K562 (cell line): ENCODE data around the gene FAAH. TPM values are rescaled to one million over a fixed set of nuclear protein-coding genes. Genes with fewer than 3 reads are reported as not detected.
A peak's percentile ranks its signal among the peaks of the same experiment; 100 is the strongest.

Experiments
- ATAC-seq: fragments of 200-7000 bp; cut with Tn5 transposase; 3 replicates; pipeline ENCODE4 v1.9.1; 2020; ENCODE audit warnings: moderate library complexity
- BruUV-seq: library from RNA; stranded (reverse); fragments of 400-500 nt; replicated peaks from 2 replicates; lab custom pipeline; 2021; lab: Mats Ljungman, UMichigan
- CTCF ChIA-PET: fragments of 300-600 bp; formaldehyde crosslinking; extraction: SDS; loops from one replicate; lab custom pipeline; 2021; ENCODE audit warnings: low intra/inter-chr PET ratio; lab: Yijun Ruan, JAX
- POLR2A ChIA-PET: fragments of 300-600, 350-650 bp; sonication (Branson Sonifier 250); formaldehyde crosslinking; extraction: SDS; loops from one replicate; lab custom pipeline; 2021; ENCODE audit warnings: antibody characterized with exemption, inconsistent platforms; lab: Yijun Ruan, JAX
- DNase-seq, 4 experiments: peaks; one replicate each; pipeline versions ENCODE4 v3.0.0 to v3.0.0-alpha.2; 2011 to 2018; ENCODE audit warnings: low spot score in 3 of 4, mixed read lengths in 3 of 4; ENCODE audit errors: extremely low read depth in 1 of 4
- FAIRE-seq: peaks from 2 replicates; lab custom pipeline; 2011; peaks lifted over from hg19 to GRCh38; lab: Jason Lieb, UNC
- H2AFZ ChIP-seq: 2 replicates; pipeline ENCODE4 v1.6.0; 2011; ENCODE audit warnings: low read depth, low read length, control low read depth, inconsistent platforms
- H3K27ac ChIP-seq: fragments of 200-600 bp; 3 replicates; pipeline ENCODE4 v1.8.0; 2011; ENCODE audit warnings: low read depth, mild to moderate bottlenecking, control low read depth, inconsistent platforms, low read length, moderate library complexity, mixed read lengths; ENCODE audit errors: extremely low read depth
- H3K27me3 ChIP-seq, 2 experiments: fragments of 300-600 bp in 1 of 2; 2 replicates in 1 of 2; 3 replicates in 1 of 2; pipeline versions ENCODE4 v1.6.0 to v1.8.0; 2011; ENCODE audit warnings: inconsistent platforms in 2 of 2, low read length in 2 of 2, mild to moderate bottlenecking in 1 of 2, mixed read lengths in 1 of 2, moderate library complexity in 1 of 2; ENCODE audit not compliant: control insufficient read depth in 2 of 2, insufficient read depth in 2 of 2
- H3K36me3 ChIP-seq: fragments of 300-600 bp; 3 replicates; pipeline ENCODE4 v1.8.0; 2011; ENCODE audit warnings: mild to moderate bottlenecking, low read length, inconsistent platforms; ENCODE audit not compliant: control insufficient read depth, insufficient read depth
- H3K4me1 ChIP-seq, 2 experiments: fragments of 200-600 bp in 1 of 2; replicated peaks in 1 of 2; 2 replicates in 1 of 2; 3 replicates in 1 of 2; pipeline versions ENCODE4 v1.5.1 to v1.8.0; 2011; ENCODE audit warnings: inconsistent platforms in 2 of 2, low read length in 2 of 2, mild to moderate bottlenecking in 1 of 2, mixed read lengths in 1 of 2, moderate library complexity in 1 of 2; ENCODE audit not compliant: control insufficient read depth in 2 of 2, insufficient read depth in 2 of 2
- H3K4me2 ChIP-seq: 2 replicates; pipeline ENCODE4 v1.6.1; 2011; ENCODE audit warnings: low read length, control low read depth, inconsistent platforms, mixed read lengths; ENCODE audit not compliant: insufficient read depth
- H3K4me3 ChIP-seq: fragments of 200-600 bp; sonication (generic), shearing (Covaris generic); 2 replicates; pipeline ENCODE4 v1.5.1; 2016; ENCODE audit warnings: control low read depth, inconsistent platforms
- H3K79me2 ChIP-seq: fragments of 200-600 bp; 3 replicates; pipeline ENCODE4 v1.8.0; 2011; ENCODE audit warnings: low read length, inconsistent platforms; ENCODE audit not compliant: control insufficient read depth, insufficient read depth
- H3K9ac ChIP-seq, 2 experiments: 2 replicates each; pipeline versions ENCODE4 v1.6.0 to v1.6.1; 2011; ENCODE audit warnings: low read depth in 2 of 2, low read length in 2 of 2, control low read depth in 1 of 2, inconsistent platforms in 1 of 2, mild to moderate bottlenecking in 1 of 2, mixed read lengths in 1 of 2; ENCODE audit not compliant: insufficient read depth in 1 of 2
- H3K9me1 ChIP-seq: one replicate; pipeline ENCODE4 v1.6.0; 2011; ENCODE audit warnings: inconsistent platforms, mild to moderate bottlenecking, low read length, moderate library complexity; ENCODE audit not compliant: control insufficient read depth, insufficient read depth
- H3K9me3 ChIP-seq: replicated peaks from 2 replicates; pipeline ENCODE4 v1.5.1; 2011; ENCODE audit warnings: low read depth, low read length, inconsistent platforms; ENCODE audit not compliant: control insufficient read depth, insufficient read depth
- H4K20me1 ChIP-seq: replicated peaks from 2 replicates; pipeline ENCODE4 v1.6.1; 2011; ENCODE audit warnings: low read length, inconsistent platforms, mixed read lengths; ENCODE audit not compliant: control insufficient read depth, insufficient read depth
- DPF2 ChIP-seq: fragments of 450-650 bp; IDR thresholded peaks from 2 replicates; pipeline ENCODE4 v1.6.1; 2016
- GATAD2A ChIP-seq: fragments of 450-650 bp; IDR thresholded peaks from 2 replicates; pipeline ENCODE4 v1.6.1; 2017
- GTF2A2 ChIP-seq: IDR thresholded peaks from 2 replicates; pipeline ENCODE4 v1.6.1; 2016; ENCODE audit warnings: mild to moderate bottlenecking, missing genetic modification characterization, missing compliant biosample characterization
- KDM2B ChIP-seq: fragments of 250-450 bp; sonication (Bioruptor Pico); IDR thresholded peaks from 2 replicates; pipeline ENCODE4 v1.8.0; 2021; ENCODE audit warnings: mild to moderate bottlenecking, moderate library complexity
- LCOR ChIP-seq: sonication (generic); formaldehyde crosslinking; IDR thresholded peaks from 2 replicates; pipeline ENCODE4 v1.8.0; 2022; ENCODE audit warnings: mild to moderate bottlenecking, missing genetic modification reagents
- RFX7 ChIP-seq: fragments of 250-450 bp; sonication (Bioruptor Pico); IDR thresholded peaks from 2 replicates; pipeline ENCODE4 v1.5.1; 2021; ENCODE audit warnings: mild to moderate bottlenecking
- SAFB2 ChIP-seq: fragments of 200-400 bp; formaldehyde crosslinking; IDR thresholded peaks from 2 replicates; pipeline ENCODE4 v1.6.1; 2018; ENCODE audit warnings: borderline replicate concordance, low read length, low read depth, moderate library complexity; ENCODE audit not compliant: severe bottlenecking
- STAT5B ChIP-seq: fragments of 250-450 bp; sonication (Bioruptor Pico); IDR thresholded peaks from 2 replicates; pipeline ENCODE4 v1.8.0; 2021; ENCODE audit warnings: mild to moderate bottlenecking, inconsistent platforms
- TAL1 ChIP-seq: fragments of 450-650 bp; IDR thresholded peaks from 2 replicates; pipeline ENCODE4 v1.6.1; 2016; ENCODE audit warnings: mild to moderate bottlenecking
- YY1 ChIP-seq, 3 experiments: IDR thresholded peaks; 2 replicates each; pipeline ENCODE4 v1.6.1; 2011; ENCODE audit warnings: low read length in 2 of 3, mild to moderate bottlenecking in 2 of 3, moderate library complexity in 2 of 3, borderline replicate concordance in 1 of 3, control low read depth in 1 of 3, low read depth in 1 of 3; ENCODE audit not compliant: insufficient read depth in 3 of 3, insufficient replicate concordance in 2 of 3, control insufficient read depth in 1 of 3, insufficient read length in 1 of 3; ENCODE audit errors: extremely low read depth in 1 of 3
- ZNF766 ChIP-seq: fragments of 200-800 bp; sonication (Bioruptor generic); conservative IDR thresholded peaks from 2 replicates; pipeline ENCODE4 v1.6.1; 2016; ENCODE audit warnings: missing genetic modification characterization, missing compliant biosample characterization
- WGBS: fragments of 100-300 bp; shearing (Covaris generic); methylation state at CpG from one replicate; pipeline ENCODE4 v1.1.6; 2016; ENCODE audit warnings: low coverage, mixed read lengths; ENCODE audit not compliant: insufficient coverage; ENCODE audit errors: missing lambda C conversion rate; 5-methylcytosine and 5-hydroxymethylcytosine counted together
- in situ Hi-C: fragments of 300-500 bp; cut with MboI; formaldehyde crosslinking; loops from 4 replicates; pipeline ENCODE4 v1.15.0; 2018; ENCODE audit warnings: inconsistent platforms, mixed read lengths
- intact Hi-C: fragments of 100-400 bp; cut with micrococcal nuclease; formaldehyde crosslinking; loops from 2 replicates; pipeline ENCODE4 v1.14.2; 2022
- polyA plus RNA-seq, 8 experiments: library from polyadenylated mRNA; depleted of rRNA in 4 of 8; stranded (reverse) in 5 of 8; unstranded in 3 of 8; fragments of >200 nt; fragmentation: Nextera tagmentation in 2 of 8; fragmentation: Illumina TruSeq in 1 of 8; extraction: Ambion mirVana in 2 of 8; extraction: Trizol in 1 of 8; gene quantifications; 2 replicates each; pipeline versions ENCODE4 v1.2.1 to v1.2.3, GENCODE V29; 2011 to 2014; ENCODE audit warnings: inconsistent platforms in 1 of 8, missing spikeins in 1 of 8
- total RNA-seq, 7 experiments: library from RNA; depleted of rRNA in 6 of 7; stranded (reverse); fragments of >200 nt in 6 of 7; fragmentation: Illumina TruSeq in 2 of 7; extraction: Trizol in 2 of 7; gene quantifications; 2 replicates each; pipeline versions ENCODE4 v1.2.1 to v1.2.3, GENCODE V29; 2011 to 2021; ENCODE audit warnings: low replicate concordance in 1 of 7
- TF ChIP-seq, protein P1 (sequence below): IDR thresholded peaks from 2 replicates; pipeline ENCODE4 v1.6.1; 2012; ENCODE audit warnings: low read depth, low read length, improper control_type of control experiment, borderline replicate concordance
- TF ChIP-seq, protein P2 (sequence below): fragments of 450-650 bp; IDR thresholded peaks from 2 replicates; pipeline ENCODE4 v1.6.1; 2016; ENCODE audit warnings: antibody characterized with exemption
- TF ChIP-seq, protein P3 (sequence below), 2 experiments: IDR thresholded peaks; 2 replicates each; pipeline ENCODE4 v1.6.1; 2012; ENCODE audit warnings: improper control_type of control experiment in 2 of 2, low read depth in 2 of 2, low read length in 2 of 2, borderline replicate concordance in 1 of 2

FAAH gene
- total and polyA plus RNA-seq, 9 of the 15 experiments (the other 6 are each of a cell fraction or from before 2014, with no cell fraction given): 0.06 to 1.1 (median 0.32) TPM

DNA sequence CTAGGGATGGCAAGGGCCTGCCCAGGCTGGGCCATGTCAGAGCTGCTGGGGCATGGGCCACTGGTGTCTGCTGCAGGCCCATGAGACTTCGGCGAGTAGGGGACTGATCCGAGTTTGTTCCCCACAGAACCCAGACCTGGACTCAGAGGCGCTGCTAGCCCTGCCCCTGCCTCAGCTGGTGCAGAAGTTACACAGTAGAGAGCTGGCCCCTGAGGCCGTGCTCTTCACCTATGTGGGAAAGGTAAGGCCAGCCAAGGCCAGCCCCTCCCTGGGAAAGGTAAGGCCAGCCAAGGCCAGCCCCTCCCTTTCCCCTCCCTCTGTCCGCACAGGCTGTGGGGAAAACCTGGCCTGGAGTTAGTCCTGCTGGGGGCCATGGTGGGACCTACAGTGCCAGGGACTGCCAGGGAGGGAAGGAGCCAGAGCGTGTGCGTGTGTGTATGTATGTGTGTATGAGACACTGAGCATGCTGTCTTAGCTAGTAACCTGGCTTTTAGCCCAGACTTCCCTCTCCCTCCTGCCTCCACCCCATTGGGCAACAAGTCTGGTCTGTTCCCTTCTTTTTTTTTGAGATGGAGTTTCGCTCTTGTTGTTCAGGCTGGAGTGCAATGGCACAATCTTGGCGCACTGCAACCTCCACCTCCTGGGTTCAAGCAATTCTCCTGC lies 8.0 kb downstream of the FAAH start:
- H3K36me3 ChIP-seq: no peaks in the 10 kb centered on the region
- no peak overlapping the region for H3K4me3 ChIP-seq
- peak overlapping the region in 1 of 2 experiments; percentile 65; a peak in 2 of 4 replicates for H3K9ac ChIP-seq
- H3K4me1 ChIP-seq: peaks cover 19 to 37% of the 10 kb centered on the region in 2 experiments; a peak in 3 of 5 replicates
- no peaks in the 10 kb centered on the region for H3K79me2 ChIP-seq
- DNase-seq (peak; percentile 62 to 83 (median 78)), ATAC-seq (peak; percentile 92), FAIRE-seq (peak; percentile 51)
- 11% methylated on average over 10 of the region's 10 CpGs for WGBS
- intact Hi-C loops (no loop called here), in situ Hi-C loops (no loop called here)
- no peaks in the 10 kb centered on the region for H3K9me1 ChIP-seq
- POLR2A ChIA-PET: interaction anchor here (0.6 to 1.4 kb wide), 2 partner anchors 7 to 133 kb away, joined by 3 read pairs; no protein-coding TSS in a partner anchor
- no peaks in the 10 kb centered on the region for H3K9me3 ChIP-seq
- H3K4me2 ChIP-seq: peak overlapping the region; percentile 66
- no TSS peak for BruUV-seq
- CTCF ChIA-PET: interaction anchor here (0.6 kb wide), 2 partner anchors 9 to 127 kb away, joined by 3 read pairs; no protein-coding TSS in a partner anchor
- H2AFZ ChIP-seq: peak overlapping the region; percentile 80
- peaks cover 15 to 22% of the 10 kb centered on the region in 2 experiments; a peak in 4 of 5 replicates for H3K27me3 ChIP-seq
- H3K27ac ChIP-seq: no peak overlapping the region
- no peaks in the 10 kb centered on the region for H4K20me1 ChIP-seq
- TF ChIP-seq GTF2A2: no peak
- TF ChIP-seq, protein P1, sequence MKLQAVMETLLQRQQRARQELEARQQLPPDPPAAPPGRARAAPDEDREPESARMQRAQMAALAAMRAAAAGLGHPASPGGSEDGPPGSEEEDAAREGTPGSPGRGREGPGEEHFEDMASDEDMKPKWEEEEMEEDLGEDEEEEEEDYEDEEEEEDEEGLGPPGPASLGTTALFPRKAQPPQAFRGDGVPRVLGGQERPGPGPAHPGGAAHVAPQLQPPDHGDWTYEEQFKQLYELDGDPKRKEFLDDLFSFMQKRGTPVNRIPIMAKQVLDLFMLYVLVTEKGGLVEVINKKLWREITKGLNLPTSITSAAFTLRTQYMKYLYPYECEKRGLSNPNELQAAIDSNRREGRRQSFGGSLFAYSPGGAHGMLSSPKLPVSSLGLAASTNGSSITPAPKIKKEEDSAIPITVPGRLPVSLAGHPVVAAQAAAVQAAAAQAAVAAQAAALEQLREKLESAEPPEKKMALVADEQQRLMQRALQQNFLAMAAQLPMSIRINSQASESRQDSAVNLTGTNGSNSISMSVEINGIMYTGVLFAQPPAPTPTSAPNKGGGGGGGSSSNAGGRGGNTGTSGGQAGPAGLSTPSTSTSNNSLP: no peak
- no peak for TF ChIP-seq ZNF766
- TF ChIP-seq STAT5B: no peak
- TF ChIP-seq RFX7 (CRISPR knock-in tag): no peak
- TF ChIP-seq, protein P2, sequence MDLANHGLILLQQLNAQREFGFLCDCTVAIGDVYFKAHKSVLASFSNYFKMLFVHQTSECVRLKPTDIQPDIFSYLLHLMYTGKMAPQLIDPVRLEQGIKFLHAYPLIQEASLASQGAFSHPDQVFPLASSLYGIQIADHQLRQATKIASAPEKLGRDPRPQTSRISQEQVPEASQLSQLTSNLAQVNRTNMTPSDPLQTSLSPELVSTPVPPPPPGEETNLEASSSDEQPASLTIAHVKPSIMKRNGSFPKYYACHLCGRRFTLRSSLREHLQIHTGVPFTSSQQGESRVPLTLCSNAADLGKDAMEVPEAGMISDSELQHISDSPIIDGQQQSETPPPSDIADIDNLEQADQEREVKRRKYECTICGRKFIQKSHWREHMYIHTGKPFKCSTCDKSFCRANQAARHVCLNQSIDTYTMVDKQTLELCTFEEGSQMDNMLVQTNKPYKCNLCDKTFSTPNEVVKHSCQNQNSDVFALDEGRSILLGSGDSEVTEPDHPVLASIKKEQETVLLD: 0 out of 2 replicates have a peak, but pooled peaks have one; percentile 28
- TF ChIP-seq, protein P3, sequence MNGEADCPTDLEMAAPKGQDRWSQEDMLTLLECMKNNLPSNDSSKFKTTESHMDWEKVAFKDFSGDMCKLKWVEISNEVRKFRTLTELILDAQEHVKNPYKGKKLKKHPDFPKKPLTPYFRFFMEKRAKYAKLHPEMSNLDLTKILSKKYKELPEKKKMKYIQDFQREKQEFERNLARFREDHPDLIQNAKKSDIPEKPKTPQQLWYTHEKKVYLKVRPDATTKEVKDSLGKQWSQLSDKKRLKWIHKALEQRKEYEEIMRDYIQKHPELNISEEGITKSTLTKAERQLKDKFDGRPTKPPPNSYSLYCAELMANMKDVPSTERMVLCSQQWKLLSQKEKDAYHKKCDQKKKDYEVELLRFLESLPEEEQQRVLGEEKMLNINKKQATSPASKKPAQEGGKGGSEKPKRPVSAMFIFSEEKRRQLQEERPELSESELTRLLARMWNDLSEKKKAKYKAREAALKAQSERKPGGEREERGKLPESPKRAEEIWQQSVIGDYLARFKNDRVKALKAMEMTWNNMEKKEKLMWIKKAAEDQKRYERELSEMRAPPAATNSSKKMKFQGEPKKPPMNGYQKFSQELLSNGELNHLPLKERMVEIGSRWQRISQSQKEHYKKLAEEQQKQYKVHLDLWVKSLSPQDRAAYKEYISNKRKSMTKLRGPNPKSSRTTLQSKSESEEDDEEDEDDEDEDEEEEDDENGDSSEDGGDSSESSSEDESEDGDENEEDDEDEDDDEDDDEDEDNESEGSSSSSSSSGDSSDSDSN (IDR thresholded peaks at IDR 0.05; ENCODE audit: borderline replicate concordance in 1 of 2, low read depth in 2 of 2, low read length in 2 of 2): no peak
- TF ChIP-seq SAFB2: no peak
- peak; percentile 62 for TF ChIP-seq DPF2
- TF ChIP-seq YY1 (IDR thresholded peaks at IDR 0.05; ENCODE audit: borderline replicate concordance in 1 of 3, control insufficient read depth in 1 of 3, extremely low read depth in 1 of 3, insufficient read depth in 3 of 3, insufficient read length in 1 of 3, insufficient replicate concordance in 2 of 3, low read depth in 1 of 3, low read length in 2 of 3): peak in 1 of 3 experiments; percentile 77
- TF ChIP-seq TAL1: 0 out of 2 replicates have a peak, but pooled peaks have one; percentile 7
- TF ChIP-seq GATAD2A: 0 out of 2 replicates have a peak, but pooled peaks have one; percentile 15
- no peak for TF ChIP-seq KDM2B
- TF ChIP-seq LCOR (CRISPR knock-in tag): no peak
